ENCODE data around the gene KIFC1.
"Not testable (repeated sequence)": the region's sequence is repeated elsewhere in the genome, so short reads cannot be mapped to it uniquely, and the experiment has no call there.

KIFC1 gene
- 0.17 to 5.0 (median 2.0) reads per million in 9 experiments for total RNA-seq

DNA sequence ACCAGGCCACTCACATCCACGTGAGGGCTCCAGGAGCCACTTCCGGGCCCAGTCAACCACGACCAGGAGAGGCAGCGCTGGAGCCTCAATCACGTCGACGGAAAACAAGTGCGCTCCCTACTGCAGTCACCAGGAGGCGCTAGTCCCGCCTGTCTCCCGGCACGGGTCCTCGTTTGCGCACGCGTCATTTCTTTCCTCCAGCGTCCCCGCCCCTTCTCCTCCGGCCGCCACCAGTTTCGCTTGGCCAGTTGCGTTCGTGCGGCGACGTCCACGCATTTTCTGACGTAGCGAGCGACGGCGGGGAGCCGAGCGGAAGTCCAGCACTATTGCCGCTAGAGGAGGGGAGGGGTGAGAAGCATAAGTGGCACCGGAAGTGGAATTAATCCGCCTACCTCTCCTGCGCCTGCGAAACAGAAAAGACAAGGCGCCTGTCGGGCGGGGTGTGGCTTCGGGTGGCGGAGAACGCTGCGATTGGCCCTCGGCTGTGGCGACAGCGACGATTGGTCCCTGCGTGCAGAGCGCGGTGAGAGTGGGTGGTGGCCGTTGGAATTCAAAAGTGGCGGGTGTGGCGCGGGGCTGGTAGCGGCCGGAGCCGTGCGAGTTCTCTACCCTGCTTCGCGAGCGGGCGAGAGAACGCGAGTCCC, at the start of gene KIFC1:
Gene KIFC1 (plus strand): TSS at position 546 of the 644 bp plus-strand sequence. CDS start 163 bp downstream, outside the sequence.
- Mint-ChIP-seq H3K9me3 (no peaks in the 10 kb centered on the region), H3K4me1 (ENCODE audit: low read depth in 2 of 2) (peaks cover 16 to 30% of the 10 kb centered on the region in 2 donors), H3K4me3 (peak within 1 kb of the TSS; percentile 81 to 83), H3K27me3 (no peaks in the 10 kb centered on the region), H3K36me3 (ENCODE audit: insufficient read depth) (peaks cover 6% of the 10 kb centered on the region), H3K27ac (peak within 1 kb of the TSS; percentile 78 to 90)
- peak; percentile 86 for ATAC-seq (replicated peaks)
- peak; percentile 99 for DNase-seq

DNA sequence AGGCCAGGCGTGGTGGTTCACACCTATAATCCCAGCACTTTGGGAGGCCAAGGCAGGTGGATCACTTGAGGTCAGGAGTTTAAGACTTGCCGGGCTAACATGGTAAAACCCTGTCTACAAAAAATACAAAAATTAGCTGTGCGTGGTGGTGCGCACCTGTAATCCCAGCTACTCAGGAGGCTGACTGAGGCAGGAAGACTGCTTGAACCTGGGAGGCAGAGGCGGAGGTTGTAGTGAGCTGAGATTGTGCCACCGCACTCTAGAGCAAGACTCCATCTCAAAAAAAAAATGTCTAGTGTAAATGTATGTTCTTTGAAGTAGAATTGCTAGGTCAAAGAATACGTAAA, 48.0 kb upstream of the KIFC1 start:
- Mint-ChIP-seq H3K4me1 (ENCODE audit: low read depth in 2 of 2) (peaks cover 20 to 29% of the 10 kb centered on the region in 2 donors), H3K36me3 (ENCODE audit: insufficient read depth) (peaks cover 18% of the 10 kb centered on the region), H3K27ac (peak overlapping the region; percentile 96), H3K4me3 (peak overlapping the region; percentile 72 to 82)
- peak in 1 of 3 experiments; percentile 49 for DNase-seq
- H3K27me3 Mint-ChIP-seq; H3K9me3 Mint-ChIP-seq; ATAC-seq (replicated peaks): not testable (repeated sequence)

DNA sequence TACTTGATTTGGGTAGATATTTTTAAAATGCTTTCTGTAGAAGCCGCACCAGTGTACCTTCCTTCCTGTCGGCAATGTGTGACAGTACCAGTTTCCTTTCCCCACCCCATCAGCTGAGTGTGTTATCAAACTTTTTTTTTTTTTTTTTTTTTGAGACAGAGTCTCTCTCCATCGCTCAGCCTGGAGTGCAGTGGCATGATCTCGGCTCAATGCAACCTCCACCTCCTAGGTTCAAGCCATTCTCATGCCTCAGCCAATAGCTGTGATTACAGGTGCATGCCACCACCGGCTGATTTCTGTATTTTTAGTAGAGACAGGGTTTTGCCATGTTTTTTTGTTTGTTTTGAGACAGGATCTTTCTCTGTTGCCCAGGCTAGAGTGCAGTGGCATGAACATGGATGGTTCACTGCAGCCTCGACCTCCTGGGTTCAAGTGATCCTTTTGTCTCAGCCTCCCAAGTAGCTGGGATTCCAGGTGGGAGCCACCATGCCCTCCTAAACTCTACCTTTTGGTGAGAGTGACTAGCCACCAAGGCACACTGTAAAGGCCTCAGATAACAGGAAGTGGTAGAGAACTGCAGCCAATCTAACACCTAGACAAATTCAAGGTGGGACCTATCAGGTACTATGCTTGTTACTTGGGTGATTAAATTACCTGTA, 47.5 kb upstream of the KIFC1 start:
- peak; percentile 73 for ATAC-seq (replicated peaks)
- H3K4me3 Mint-ChIP-seq: peak overlapping the region; percentile 72 to 82
- H3K27ac Mint-ChIP-seq: peak overlapping the region; percentile 96
- peaks cover 20 to 29% of the 10 kb centered on the region in 2 donors for H3K4me1 Mint-ChIP-seq (ENCODE audit: low read depth in 2 of 2)
- H3K36me3 Mint-ChIP-seq (ENCODE audit: insufficient read depth): peaks cover 18% of the 10 kb centered on the region
- H3K27me3 Mint-ChIP-seq: no peaks in the 10 kb centered on the region
- DNase-seq: peak; percentile 58 to 67 (median 59)
- H3K9me3 Mint-ChIP-seq: no peaks in the 10 kb centered on the region

DNA sequence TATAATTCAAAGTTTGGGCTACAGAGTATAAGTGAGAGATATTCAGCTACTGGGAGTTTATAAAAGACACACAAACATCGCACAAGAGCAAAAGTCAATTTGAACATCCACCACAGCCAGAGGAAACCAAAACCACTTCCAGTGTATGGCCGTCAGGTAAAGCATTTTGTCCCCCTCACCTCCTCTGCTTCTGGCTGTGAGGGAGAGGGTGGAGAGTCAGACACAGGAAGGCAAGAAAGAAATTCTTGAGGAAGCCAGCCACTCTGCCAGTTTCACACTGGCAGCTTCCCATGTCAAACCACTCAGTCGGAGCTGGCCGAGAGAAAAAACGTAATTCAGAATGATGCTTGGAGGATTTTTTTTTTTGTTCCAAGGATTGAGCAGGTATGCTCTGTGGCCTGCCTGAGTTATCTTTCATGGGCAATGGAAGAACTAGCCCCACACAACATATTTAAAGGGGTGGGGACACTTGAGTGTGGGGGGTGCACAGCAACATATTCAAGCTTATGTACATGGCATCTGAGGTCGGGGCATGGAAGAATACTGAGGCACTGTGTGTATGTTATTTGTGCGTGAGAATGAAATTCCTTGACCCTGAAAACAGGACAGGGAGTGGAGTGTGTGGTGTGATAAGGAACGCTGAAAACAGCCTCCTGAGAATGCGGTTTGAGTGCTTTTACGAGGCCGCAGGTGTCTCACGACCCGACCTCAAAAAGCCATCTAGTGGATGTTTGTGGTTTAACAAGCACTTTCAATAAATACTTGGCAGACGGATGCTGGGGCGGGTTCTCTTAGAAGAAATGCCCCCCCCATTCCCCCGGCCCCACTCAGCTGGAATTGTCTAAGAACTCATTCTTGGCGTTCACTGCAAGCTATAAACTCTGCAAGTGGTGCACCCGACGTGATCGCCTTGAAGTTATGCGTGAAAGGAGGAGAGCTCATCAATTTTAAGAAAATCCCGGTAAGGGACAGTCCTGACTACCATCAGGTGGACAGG, 46.6 kb upstream of the KIFC1 start:
- peaks cover 20 to 26% of the 10 kb centered on the region in 2 donors for H3K4me1 Mint-ChIP-seq (ENCODE audit: low read depth in 2 of 2)
- peak overlapping the region; percentile 96 for H3K27ac Mint-ChIP-seq
- DNase-seq: peak; percentile 63 to 71 (median 67)
- H3K4me3 Mint-ChIP-seq: peak overlapping the region; percentile 72 to 82
- H3K9me3 Mint-ChIP-seq: no peaks in the 10 kb centered on the region
- no peaks in the 10 kb centered on the region for H3K27me3 Mint-ChIP-seq
- peak; percentile 64 for ATAC-seq (replicated peaks)
- peaks cover 18% of the 10 kb centered on the region for H3K36me3 Mint-ChIP-seq (ENCODE audit: insufficient read depth)

DNA sequence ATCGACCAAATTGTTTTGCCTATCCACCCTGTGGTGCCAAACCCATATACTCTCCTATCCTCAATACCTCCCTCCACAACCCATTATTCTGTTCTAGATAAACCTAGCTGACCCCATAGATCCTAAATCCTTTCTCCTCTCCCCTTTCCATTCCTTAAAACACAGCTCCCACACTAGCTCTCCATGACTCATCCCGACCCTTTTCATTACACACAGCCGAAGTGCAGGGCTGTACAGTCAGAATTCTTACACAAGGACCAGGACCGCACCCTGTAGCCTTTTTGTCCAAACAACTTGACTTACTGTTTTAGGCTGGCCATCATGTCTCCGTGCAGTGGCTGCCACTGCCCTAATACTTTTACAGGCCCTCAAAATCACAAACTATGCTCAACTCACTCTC, 44.7 kb upstream of the KIFC1 start:
- ATAC-seq (replicated peaks); DNase-seq; H3K27me3 Mint-ChIP-seq; H3K9me3 Mint-ChIP-seq; H3K4me3 Mint-ChIP-seq: not testable (repeated sequence)
- Mint-ChIP-seq H3K27ac (peak overlapping the region in 1 of 2 donors; percentile 72), H3K36me3 (ENCODE audit: insufficient read depth) (peaks cover 20% of the 10 kb centered on the region), H3K4me1 (ENCODE audit: low read depth in 2 of 2) (peaks cover 20 to 26% of the 10 kb centered on the region in 2 donors)

GRCh38 chr6:33347816-33348215, 43.8 kb upstream of the KIFC1 start:
- Mint-ChIP-seq H3K27ac (no peak overlapping the region), H3K9me3 (no peaks in the 10 kb centered on the region), H3K36me3 (ENCODE audit: insufficient read depth) (peaks cover 20% of the 10 kb centered on the region), H3K4me3 (no peak overlapping the region), H3K4me1 (ENCODE audit: low read depth in 2 of 2) (peaks cover 20 to 26% of the 10 kb centered on the region in 2 donors), H3K27me3 (no peaks in the 10 kb centered on the region)
- ATAC-seq (replicated peaks) (no peak), DNase-seq (no peak)

DNA sequence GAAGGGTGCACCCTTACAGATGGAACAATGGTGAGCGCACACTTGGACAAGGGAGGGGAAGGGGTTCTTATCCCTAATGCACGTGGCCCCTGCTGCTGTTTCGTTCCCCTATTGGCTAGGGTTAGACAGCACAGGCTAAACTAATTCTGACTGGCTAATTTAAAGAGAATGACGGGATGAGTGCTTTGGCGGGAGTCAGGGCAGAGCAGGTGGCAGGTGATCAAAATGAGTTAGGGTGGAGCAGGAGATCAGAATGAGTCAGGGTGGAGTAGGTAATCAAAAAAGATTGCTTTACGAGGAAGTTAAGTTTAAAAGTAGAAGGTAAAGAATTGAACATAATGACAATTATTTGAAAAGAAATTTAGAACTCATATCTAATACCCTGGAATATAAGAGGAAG, 35.8 kb upstream of the KIFC1 start:
- DNase-seq; H3K27ac Mint-ChIP-seq; H3K27me3 Mint-ChIP-seq; H3K4me3 Mint-ChIP-seq; H3K4me1 Mint-ChIP-seq (ENCODE audit: low read depth in 2 of 2); H3K36me3 Mint-ChIP-seq (ENCODE audit: insufficient read depth); ATAC-seq (replicated peaks); H3K9me3 Mint-ChIP-seq: not testable (repeated sequence)

- Mint-ChIP-seq H3K27ac (no peak overlapping the region), H3K4me1 (ENCODE audit: low read depth in 2 of 2) (peaks cover 0 to 4% of the 10 kb centered on the region in 2 donors), H3K36me3 (ENCODE audit: insufficient read depth) (no peaks in the 10 kb centered on the region), H3K27me3 (no peaks in the 10 kb centered on the region), H3K9me3 (no peaks in the 10 kb centered on the region), H3K4me3 (no peak overlapping the region)
- DNase-seq (no peak), ATAC-seq (replicated peaks) (no peak)
Observed at GRCh38 chr6:33356295-33356694, 35.3 kb upstream of the KIFC1 start.

- ATAC-seq (replicated peaks); H3K4me3 Mint-ChIP-seq; H3K36me3 Mint-ChIP-seq (ENCODE audit: insufficient read depth); DNase-seq; H3K27me3 Mint-ChIP-seq; H3K9me3 Mint-ChIP-seq; H3K4me1 Mint-ChIP-seq (ENCODE audit: low read depth in 2 of 2); H3K27ac Mint-ChIP-seq: not testable (repeated sequence)
Observed at GRCh38 chr6:33357160-33357871, 34.3 kb upstream of the KIFC1 start.

- ATAC-seq (replicated peaks) (no peak), DNase-seq (no peak)
- no peaks in the 10 kb centered on the region for H3K9me3 Mint-ChIP-seq
- H3K36me3 Mint-ChIP-seq (ENCODE audit: insufficient read depth): no peaks in the 10 kb centered on the region
- no peaks in the 10 kb centered on the region for H3K27me3 Mint-ChIP-seq
- peaks cover 0 to 4% of the 10 kb centered on the region in 2 donors for H3K4me1 Mint-ChIP-seq (ENCODE audit: low read depth in 2 of 2)
- no peak overlapping the region for H3K27ac Mint-ChIP-seq
- H3K4me3 Mint-ChIP-seq: no peak overlapping the region
Observed at GRCh38 chr6:33359331-33359730, 32.3 kb upstream of the KIFC1 start.

DNA sequence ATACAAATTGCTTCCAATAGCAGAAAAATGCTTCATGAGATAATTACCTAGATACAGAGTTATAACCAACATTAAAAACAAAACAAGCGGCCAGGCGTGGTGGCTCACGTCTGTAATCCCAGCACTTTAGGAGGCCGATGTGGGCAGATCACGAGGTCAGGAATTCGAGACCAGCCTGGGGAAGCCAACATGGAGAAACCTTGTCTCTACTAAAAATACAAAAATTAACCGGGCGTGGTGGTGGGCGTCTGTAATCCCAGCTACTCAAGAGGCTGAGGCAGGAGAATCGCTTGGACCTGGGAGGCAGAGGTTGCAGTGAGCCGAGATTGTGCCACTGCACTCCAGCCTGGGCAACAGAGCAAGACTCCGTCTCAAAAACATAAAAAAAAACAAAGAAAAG, 28.1 kb upstream of the KIFC1 start:
- not testable (repeated sequence) for H3K27ac Mint-ChIP-seq; H3K36me3 Mint-ChIP-seq (ENCODE audit: insufficient read depth); H3K4me1 Mint-ChIP-seq (ENCODE audit: low read depth in 2 of 2); H3K4me3 Mint-ChIP-seq; H3K27me3 Mint-ChIP-seq; H3K9me3 Mint-ChIP-seq; DNase-seq; ATAC-seq (replicated peaks)

GRCh38 chr6:33364475-33365205, 27.0 kb upstream of the KIFC1 start:
- not testable (repeated sequence) for H3K4me1 Mint-ChIP-seq (ENCODE audit: low read depth in 2 of 2); H3K36me3 Mint-ChIP-seq (ENCODE audit: insufficient read depth); H3K27me3 Mint-ChIP-seq; H3K9me3 Mint-ChIP-seq; H3K4me3 Mint-ChIP-seq; DNase-seq; ATAC-seq (replicated peaks)
- peak overlapping the region in 1 of 2 donors; percentile 52 for H3K27ac Mint-ChIP-seq

Measured in effector memory CD8-positive, alpha-beta T cell (primary cell).